Activated CD8-positive, alpha-beta memory T cell treated with anti-CD3 and anti-CD28 coated beads for 36 hours (primary cell): ENCODE results near the gene PCDH9. TPM values are rescaled to one million over a fixed set of nuclear protein-coding genes. Genes with fewer than 3 reads are reported as not detected.

Experiments used
- CTCF ChIA-PET: fragments of 350-600 bp; sonication (Branson Sonifier 250); formaldehyde crosslinking; loops from one replicate; lab custom pipeline; 2021; ENCODE audit warnings: antibody characterized with exemption; lab: Charles Lee
- POLR2A ChIA-PET: fragments of 350-600 bp; sonication (Branson Sonifier 250); formaldehyde crosslinking; loops from one replicate; lab custom pipeline; 2021; ENCODE audit warnings: antibody characterized with exemption; lab: Charles Lee
- total RNA-seq, 2 experiments: library from RNA; stranded (reverse); gene quantifications; one replicate each; pipeline ENCODE4 v1.2.3, GENCODE V29; 2021

Gene PCDH9
- total RNA-seq, 2 experiments from 2014 or later, result 0.13 to 0.17 TPM

- CTCF ChIA-PET, result no interaction called here
- POLR2A ChIA-PET, result no interaction called here
These were observed 61.8 kb downstream of the PCDH9 start for GRCh38 chr13:67168384-67168783.

- ChIA-PET POLR2A (no interaction called here), CTCF (no interaction called here)
These were observed 62.7 kb downstream of the PCDH9 start for GRCh38 chr13:67167420-67167819.

GRCh38 chr13:67161176-67161575, 69.0 kb downstream of the PCDH9 start:
- ChIA-PET POLR2A (no interaction called here), CTCF (interaction anchor here (0.6 kb wide), 1 partner anchor 430 kb away, joined by 3 read pairs; no protein-coding TSS in a partner anchor)

- ChIA-PET POLR2A (no interaction called here), CTCF (no interaction called here)
These were observed 71.2 kb downstream of the PCDH9 start for GRCh38 chr13:67158903-67159302.

- CTCF ChIA-PET, result no interaction called here
- POLR2A ChIA-PET, result no interaction called here
These were observed 73.4 kb downstream of the PCDH9 start for GRCh38 chr13:67156723-67157060.

GRCh38 chr13:67155898-67156722, 74.0 kb downstream of the PCDH9 start:
- CTCF ChIA-PET, result no interaction called here
- POLR2A ChIA-PET, result no interaction called here

GRCh38 chr13:67152085-67152484, 78.1 kb downstream of the PCDH9 start:
- POLR2A ChIA-PET, result no interaction called here
- CTCF ChIA-PET, result no interaction called here

- CTCF ChIA-PET, result no interaction called here
- POLR2A ChIA-PET, result no interaction called here
These were observed 78.5 kb downstream of the PCDH9 start for GRCh38 chr13:67151652-67152051.

GRCh38 chr13:67150608-67151007, 79.5 kb downstream of the PCDH9 start:
- POLR2A ChIA-PET, result no interaction called here
- CTCF ChIA-PET, result no interaction called here

GRCh38 chr13:67148161-67148571, 82.0 kb downstream of the PCDH9 start:
- ChIA-PET POLR2A (no interaction called here), CTCF (interaction anchor here (0.6 kb wide), 1 partner anchor 609 kb away, joined by 3 read pairs; no protein-coding TSS in a partner anchor)

GRCh38 chr13:67147342-67148133, 82.6 kb downstream of the PCDH9 start:
- CTCF ChIA-PET, result no interaction called here
- POLR2A ChIA-PET, result no interaction called here

- POLR2A ChIA-PET, result no interaction called here
- CTCF ChIA-PET, result no interaction called here
These were observed 83.5 kb downstream of the PCDH9 start for GRCh38 chr13:67146523-67147130.

GRCh38 chr13:67145950-67146349, 84.2 kb downstream of the PCDH9 start:
- ChIA-PET CTCF (no interaction called here), POLR2A (no interaction called here)

GRCh38 chr13:67143544-67144115, 86.5 kb downstream of the PCDH9 start:
- ChIA-PET POLR2A (no interaction called here), CTCF (no interaction called here)

- ChIA-PET CTCF (no interaction called here), POLR2A (no interaction called here)
These were observed 90.1 kb downstream of the PCDH9 start for GRCh38 chr13:67140006-67140405.

GRCh38 chr13:67139551-67139950, 90.6 kb downstream of the PCDH9 start:
- ChIA-PET POLR2A (no interaction called here), CTCF (no interaction called here)

GRCh38 chr13:67138970-67139369, 91.2 kb downstream of the PCDH9 start:
- ChIA-PET CTCF (no interaction called here), POLR2A (no interaction called here)

- POLR2A ChIA-PET, result no interaction called here
- CTCF ChIA-PET, result no interaction called here
These were observed 92.9 kb downstream of the PCDH9 start for GRCh38 chr13:67137044-67137735.

- CTCF ChIA-PET, result no interaction called here
- POLR2A ChIA-PET, result no interaction called here
These were observed 94.0 kb downstream of the PCDH9 start for GRCh38 chr13:67136157-67136556.
